ENCODE measurements around the gene GNA15. TPM values are rescaled to one million over a fixed set of nuclear protein-coding genes. Genes with fewer than 3 reads are reported as not detected.

GNA15 gene
- total and polyA plus RNA-seq, 2 of the 8 experiments (the other 6 are each of a cell fraction or from before 2014, with no cell fraction given), result 0.26 to 0.45 TPM

DNA sequence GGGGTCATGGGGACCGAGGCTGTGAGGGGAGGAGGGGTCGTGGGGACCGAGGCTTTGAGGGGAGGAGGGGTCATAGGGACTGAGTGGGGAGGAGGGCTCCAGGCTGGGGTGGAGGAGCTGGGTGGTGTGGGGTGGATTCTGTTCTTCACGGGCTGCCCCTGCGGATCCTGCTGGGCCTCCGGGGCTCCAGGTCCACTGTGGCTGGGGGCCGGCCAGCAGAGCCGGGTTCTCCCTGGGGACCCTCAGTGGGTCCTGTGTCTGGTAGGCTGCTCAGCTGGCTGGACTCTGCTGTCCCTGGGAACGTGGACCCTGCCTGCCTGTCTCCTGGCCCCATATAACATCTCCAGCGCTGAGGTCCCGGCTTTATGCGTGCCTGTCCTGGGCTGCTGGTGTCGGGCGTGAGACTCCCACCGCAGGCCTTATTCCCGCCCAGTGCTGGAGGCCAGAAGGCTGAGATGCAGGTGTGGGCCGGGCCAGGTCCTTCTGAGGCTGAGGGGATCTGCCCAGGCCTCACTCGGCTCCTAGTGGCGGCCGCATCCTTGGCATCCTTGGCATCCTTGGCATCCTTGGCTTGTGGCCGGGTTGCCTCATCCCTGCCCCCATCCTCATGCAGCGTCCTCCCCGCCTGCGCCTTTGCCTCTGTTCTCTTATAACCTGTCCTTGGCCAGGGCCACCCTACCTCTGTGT lies 19.8 kb upstream of the GNA15 start (continued):
- TF ChIP-seq, protein P1, sequence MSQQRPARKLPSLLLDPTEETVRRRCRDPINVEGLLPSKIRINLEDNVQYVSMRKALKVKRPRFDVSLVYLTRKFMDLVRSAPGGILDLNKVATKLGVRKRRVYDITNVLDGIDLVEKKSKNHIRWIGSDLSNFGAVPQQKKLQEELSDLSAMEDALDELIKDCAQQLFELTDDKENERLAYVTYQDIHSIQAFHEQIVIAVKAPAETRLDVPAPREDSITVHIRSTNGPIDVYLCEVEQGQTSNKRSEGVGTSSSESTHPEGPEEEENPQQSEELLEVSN (IDR thresholded peaks at IDR 0.05), result 0 out of 2 replicates have a peak, but pooled peaks have one; percentile 30
- TF ChIP-seq SIN3A (conservative IDR thresholded peaks at IDR 0.05 in 1 of 2, IDR thresholded peaks at IDR 0.05 in 1 of 2; ENCODE audit: low read depth in 1 of 2, low read length in 2 of 2) (no peak), TEAD4 (IDR thresholded peaks at IDR 0.05; ENCODE audit: low read depth, low read length) (peak; percentile 99), TAF1 (IDR thresholded peaks at IDR 0.05; ENCODE audit: low read depth, low read length) (0 out of 2 replicates have a peak, but pooled peaks have one; percentile 20), CHD2 (IDR thresholded peaks at IDR 0.05; ENCODE audit: low read length) (no peak), CTBP2 (IDR thresholded peaks at IDR 0.05; ENCODE audit: borderline replicate concordance, insufficient read depth, insufficient read length, low read length) (peak; percentile 30)
